22Rv1 (cell line): ENCODE data around the gene DOK3.

Experiments used
- ZFX ChIP-seq: fragments of 450-650 bp; IDR thresholded peaks from 2 replicates; pipeline ENCODE4 v1.6.1; 2017; ENCODE audit warnings: antibody characterized with exemption, borderline replicate concordance
- TF ChIP-seq, protein P1 (sequence below): fragments of 450-650 bp; IDR thresholded peaks from 2 replicates; pipeline ENCODE4 v1.5.1; 2017; ENCODE audit warnings: mild to moderate bottlenecking

DNA sequence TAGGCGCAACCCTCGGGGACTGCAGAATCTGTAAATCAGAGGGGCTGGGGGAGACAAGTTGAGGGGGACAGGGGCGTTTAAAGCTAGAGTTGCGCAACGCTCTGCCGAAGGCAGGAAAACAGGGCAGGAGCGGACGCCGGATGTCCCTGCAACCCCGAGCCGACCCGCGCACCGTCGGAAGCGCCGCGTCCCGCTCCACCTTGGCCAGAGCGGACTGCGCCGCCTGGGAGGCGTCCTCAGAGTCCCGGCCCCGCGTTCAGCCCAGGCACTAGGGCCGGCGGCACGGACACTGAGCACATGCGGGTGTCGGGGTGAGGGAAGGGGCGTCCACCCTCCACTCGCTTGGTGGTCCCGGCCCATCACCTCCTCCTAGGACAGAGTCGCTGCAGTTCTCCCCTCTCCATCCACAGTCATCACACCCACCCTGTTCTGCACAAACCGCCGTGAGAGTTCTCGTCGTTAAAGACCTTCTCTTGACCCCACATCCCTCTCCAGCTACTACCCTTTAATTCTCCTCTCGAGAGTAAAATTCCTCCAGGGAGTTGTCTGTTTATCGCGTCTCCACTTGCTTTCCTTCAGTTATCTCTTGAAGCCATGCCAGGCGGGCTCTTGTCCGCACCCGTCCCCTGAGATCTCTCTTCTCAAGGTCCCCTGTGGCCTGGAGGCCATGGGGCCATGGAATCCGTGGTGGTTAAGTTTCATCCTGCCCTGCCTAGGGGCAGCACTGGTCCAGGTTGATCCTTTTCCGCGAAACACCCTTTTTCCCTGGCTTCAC, 11.4 kb downstream of the DOK3 start:
- TF ChIP-seq, protein P1, sequence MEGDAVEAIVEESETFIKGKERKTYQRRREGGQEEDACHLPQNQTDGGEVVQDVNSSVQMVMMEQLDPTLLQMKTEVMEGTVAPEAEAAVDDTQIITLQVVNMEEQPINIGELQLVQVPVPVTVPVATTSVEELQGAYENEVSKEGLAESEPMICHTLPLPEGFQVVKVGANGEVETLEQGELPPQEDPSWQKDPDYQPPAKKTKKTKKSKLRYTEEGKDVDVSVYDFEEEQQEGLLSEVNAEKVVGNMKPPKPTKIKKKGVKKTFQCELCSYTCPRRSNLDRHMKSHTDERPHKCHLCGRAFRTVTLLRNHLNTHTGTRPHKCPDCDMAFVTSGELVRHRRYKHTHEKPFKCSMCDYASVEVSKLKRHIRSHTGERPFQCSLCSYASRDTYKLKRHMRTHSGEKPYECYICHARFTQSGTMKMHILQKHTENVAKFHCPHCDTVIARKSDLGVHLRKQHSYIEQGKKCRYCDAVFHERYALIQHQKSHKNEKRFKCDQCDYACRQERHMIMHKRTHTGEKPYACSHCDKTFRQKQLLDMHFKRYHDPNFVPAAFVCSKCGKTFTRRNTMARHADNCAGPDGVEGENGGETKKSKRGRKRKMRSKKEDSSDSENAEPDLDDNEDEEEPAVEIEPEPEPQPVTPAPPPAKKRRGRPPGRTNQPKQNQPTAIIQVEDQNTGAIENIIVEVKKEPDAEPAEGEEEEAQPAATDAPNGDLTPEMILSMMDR = peak; percentile 18
- no peak for TF ChIP-seq ZFX
